H7 (cell line): ENCODE data around the gene ATP11B. TPM values are rescaled to one million over a fixed set of nuclear protein-coding genes. Genes with fewer than 3 reads are reported as not detected.
"Not testable (repeated sequence)": the region's sequence is repeated elsewhere in the genome, so short reads cannot be mapped to it uniquely, and the experiment has no call there.

ENCODE experiments used
- DNase-seq: peaks from one replicate; pipeline ENCODE4 v3.0.0; 2012
- H3K27me3 ChIP-seq: 2 replicates; pipeline ENCODE4 v1.6.0; 2011; ENCODE audit warnings: mild to moderate bottlenecking, low read length; ENCODE audit not compliant: control insufficient read depth, insufficient read depth
- H3K36me3 ChIP-seq: replicated peaks from 2 replicates; pipeline ENCODE4 v1.5.1; 2011; ENCODE audit warnings: low read length; ENCODE audit not compliant: control insufficient read depth, insufficient read depth
- H3K4me3 ChIP-seq: 2 replicates; pipeline ENCODE4 v1.5.1; 2011; ENCODE audit warnings: low read depth, mild to moderate bottlenecking, control low read depth, low read length, moderate library complexity; ENCODE audit not compliant: insufficient read depth
- total RNA-seq: library from RNA; depleted of rRNA; stranded (reverse); fragments of >200 nt; shearing (Covaris generic); gene quantifications from 2 replicates; pipeline ENCODE4 v1.2.3, GENCODE V29; 2014

The ATP11B gene
- total RNA-seq, 1 experiment from 2014 or later, result 14.2 TPM

GRCh38 chr3:182807061-182807460 is 13.8 kb downstream of the ATP11B start:
- H3K27me3 ChIP-seq, result no peaks in the 10 kb centered on the region
- DNase-seq, result no peak
- H3K4me3 ChIP-seq, result no peak overlapping the region
- H3K36me3 ChIP-seq, result no peaks in the 10 kb centered on the region

- Histone ChIP-seq H3K27me3 (no peaks in the 10 kb centered on the region), H3K4me3 (no peak overlapping the region), H3K36me3 (no peaks in the 10 kb centered on the region)
- no peak for DNase-seq
These were observed 14.9 kb downstream of the ATP11B start for GRCh38 chr3:182808041-182808770.

- Histone ChIP-seq H3K36me3 (no peaks in the 10 kb centered on the region), H3K4me3 (no peak overlapping the region), H3K27me3 (no peaks in the 10 kb centered on the region)
- DNase-seq, result no peak
These were observed 16.2 kb downstream of the ATP11B start for GRCh38 chr3:182809531-182809930.

DNA sequence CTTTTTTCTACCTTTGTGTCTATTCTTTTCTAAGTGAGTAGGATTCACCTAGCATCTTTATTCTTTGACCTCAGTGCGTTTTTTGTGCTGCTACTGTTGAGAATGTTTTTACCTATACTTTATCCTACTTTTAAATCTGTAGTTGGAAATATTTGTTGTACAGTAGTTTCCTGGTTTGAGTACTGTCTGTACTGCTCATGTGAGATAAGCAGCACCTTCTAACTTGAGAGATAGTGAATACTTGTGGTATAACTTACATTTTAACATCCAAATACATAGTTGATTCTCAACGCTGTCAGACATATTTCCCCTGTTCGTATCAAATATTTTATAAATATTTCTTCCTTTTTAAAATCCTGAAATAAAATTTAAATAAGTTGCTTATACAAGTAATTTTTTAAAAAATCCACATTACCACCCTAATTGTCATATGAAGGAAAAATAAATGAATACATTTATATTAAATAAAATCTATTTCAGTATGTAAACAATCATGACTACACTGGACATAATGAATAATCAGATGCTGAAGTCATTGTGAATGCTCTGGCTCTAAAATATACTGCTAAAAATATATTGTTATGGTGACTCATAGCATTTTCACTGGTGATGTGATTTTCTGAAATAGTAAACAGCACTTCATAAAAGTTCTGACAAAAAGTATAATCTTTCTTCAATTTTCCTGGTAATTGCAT is 17.4 kb downstream of the ATP11B start:
- H3K36me3 ChIP-seq, result no peaks in the 10 kb centered on the region
- DNase-seq, result no peak

DNA sequence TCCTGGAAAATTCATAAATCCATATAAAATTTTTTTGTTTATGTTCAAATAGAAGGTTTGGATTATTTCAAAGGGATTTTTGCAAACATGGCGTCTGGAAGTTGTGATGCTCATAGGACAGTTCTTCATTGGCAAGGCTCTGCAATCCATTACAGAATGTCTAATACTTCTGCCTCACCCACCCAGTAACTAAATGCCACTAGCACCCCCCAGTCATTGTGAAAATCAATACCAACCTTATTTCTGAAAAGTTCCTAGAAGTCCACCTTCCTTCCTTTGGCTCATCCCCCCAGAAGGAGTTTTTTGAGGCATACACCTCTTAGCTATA is 17.9 kb downstream of the ATP11B start:
- no peaks in the 10 kb centered on the region for H3K36me3 ChIP-seq
- no peaks in the 10 kb centered on the region for H3K27me3 ChIP-seq
- DNase-seq, result no peak
- H3K4me3 ChIP-seq, result no peak overlapping the region

More for the DNA sequence above, 17.4 kb downstream of the ATP11B start:
- Histone ChIP-seq H3K4me3 (no peak overlapping the region), H3K27me3 (no peaks in the 10 kb centered on the region)

- H3K27me3 ChIP-seq, result no peaks in the 10 kb centered on the region
- DNase-seq, result no peak
- H3K4me3 ChIP-seq, result no peak overlapping the region
- no peaks in the 10 kb centered on the region for H3K36me3 ChIP-seq
These were observed 18.8 kb downstream of the ATP11B start for GRCh38 chr3:182812123-182812522.

DNA sequence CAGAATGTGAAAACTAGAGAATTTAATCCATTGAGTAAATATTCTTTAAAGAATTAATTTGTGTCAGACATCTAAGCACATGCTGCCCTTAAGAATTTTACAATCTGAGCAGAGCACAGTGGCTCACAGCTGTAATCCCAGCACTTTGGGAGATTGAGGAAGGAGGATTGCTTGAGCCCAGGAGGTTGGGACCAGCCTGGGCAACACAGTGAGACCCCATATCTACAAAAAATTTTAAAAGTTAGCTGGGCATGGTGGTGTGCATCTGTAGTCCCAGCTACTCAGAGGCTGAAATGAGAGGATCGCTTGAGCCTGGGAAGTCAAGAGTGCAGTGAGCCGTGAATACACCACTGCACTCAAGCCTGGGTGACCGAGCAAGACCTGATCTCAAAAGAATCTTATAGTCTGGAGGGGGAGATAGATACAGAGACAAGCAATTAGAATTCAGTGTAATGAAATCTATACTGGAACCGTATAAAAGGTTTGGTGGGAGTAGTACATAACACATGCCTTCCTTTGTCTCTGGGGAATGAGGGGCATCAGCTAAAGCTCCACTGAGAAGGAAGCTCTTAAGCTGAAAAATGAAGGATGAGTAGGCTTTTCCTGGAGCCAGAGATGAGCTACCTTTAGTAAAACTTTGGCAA is 21.2 kb downstream of the ATP11B start:
- H3K36me3 ChIP-seq, result no peaks in the 10 kb centered on the region
- no peaks in the 10 kb centered on the region for H3K27me3 ChIP-seq
- DNase-seq, result no peak

GRCh38 chr3:182816181-182816580 is 22.9 kb downstream of the ATP11B start:
- Histone ChIP-seq H3K27me3 (no peaks in the 10 kb centered on the region), H3K36me3 (no peaks in the 10 kb centered on the region), H3K4me3 (no peak overlapping the region)
- DNase-seq, result no peak

More for the DNA sequence above, 21.2 kb downstream of the ATP11B start:
- no peak overlapping the region for H3K4me3 ChIP-seq

DNA sequence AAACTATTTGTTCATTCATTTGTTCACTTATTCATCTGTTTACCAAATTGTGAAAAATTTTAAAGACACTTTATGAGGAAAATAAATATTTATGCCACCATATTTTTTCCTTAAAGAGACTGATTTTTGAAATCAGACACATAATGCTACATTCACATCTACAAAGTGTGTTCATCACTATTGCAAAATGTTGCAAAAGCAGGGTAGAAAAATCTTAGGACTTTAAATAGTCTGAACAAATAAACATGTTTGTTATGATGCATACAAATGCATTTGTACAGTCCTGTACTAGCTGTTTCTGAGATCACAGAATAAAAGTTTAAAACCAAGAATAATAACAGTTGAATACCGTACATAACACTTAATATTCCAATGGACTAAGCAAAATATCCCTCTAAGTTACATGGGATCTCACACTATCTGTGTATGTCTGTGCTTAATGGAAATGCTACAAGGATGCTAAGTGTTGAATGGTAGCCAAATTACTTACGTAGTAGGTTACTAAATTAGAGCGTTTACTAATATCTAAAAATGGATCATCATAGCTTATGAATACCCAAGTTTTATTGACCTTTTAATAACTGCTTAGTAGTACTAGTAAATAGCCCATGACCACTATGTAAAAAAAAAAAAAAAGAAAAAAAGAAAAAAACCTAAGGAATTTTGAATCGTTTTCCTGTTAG is 25.1 kb downstream of the ATP11B start:
- Histone ChIP-seq H3K4me3 (peak overlapping the region; percentile 15), H3K27me3 (no peaks in the 10 kb centered on the region), H3K36me3 (no peaks in the 10 kb centered on the region)
- no peak for DNase-seq

- DNase-seq, result no peak
- H3K4me3 ChIP-seq, result no peak overlapping the region
- H3K36me3 ChIP-seq, result no peaks in the 10 kb centered on the region
These were observed 28.1 kb downstream of the ATP11B start for GRCh38 chr3:182821221-182821981.

DNA sequence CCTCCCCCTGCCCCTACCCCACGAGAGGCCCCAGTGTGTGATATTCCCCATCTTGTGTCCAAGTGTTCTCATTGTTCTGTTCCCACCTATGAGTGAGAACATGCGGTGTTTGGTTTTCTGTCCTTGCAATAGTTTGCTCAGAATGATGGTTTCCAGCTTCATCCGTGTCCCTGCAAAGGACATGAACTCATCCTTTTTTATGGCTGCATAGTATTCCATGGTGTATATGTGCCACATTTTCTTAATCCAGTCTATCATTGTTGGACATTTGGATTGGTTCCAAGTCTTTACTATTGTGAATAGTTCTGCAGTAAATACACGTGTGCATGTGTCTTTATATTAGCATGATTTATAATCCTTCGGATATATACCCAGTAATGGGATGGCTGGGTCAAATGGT is 29.0 kb downstream of the ATP11B start:
- H3K27me3 ChIP-seq, H3K36me3 ChIP-seq, H3K4me3 ChIP-seq, DNase-seq: not testable (repeated sequence)

More at GRCh38 chr3:182821221-182821981, 28.1 kb downstream of the ATP11B start:
- H3K27me3 ChIP-seq, result no peaks in the 10 kb centered on the region

DNA sequence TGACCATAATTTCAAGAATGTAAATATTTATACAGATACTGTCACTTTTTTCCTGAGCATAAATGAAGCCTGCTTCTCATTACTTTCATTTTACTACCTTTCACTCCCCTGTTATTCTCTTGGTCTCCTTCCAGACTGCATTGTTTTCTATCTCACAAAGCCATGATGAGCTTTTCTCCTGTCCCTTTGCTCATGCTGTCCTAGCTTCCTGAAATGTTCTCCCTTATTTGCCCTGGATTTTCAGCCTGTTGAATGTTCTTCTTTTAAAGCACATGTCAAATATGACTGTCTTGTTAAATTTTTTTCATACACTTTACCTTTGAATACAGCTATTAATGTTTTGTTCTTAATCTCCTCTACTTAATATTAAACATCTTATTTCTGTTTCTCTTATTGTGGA is 31.7 kb downstream of the ATP11B start:
- H3K36me3 ChIP-seq, result no peaks in the 10 kb centered on the region; the same call in 1 of the 2 replicates
- H3K27me3 ChIP-seq, result no peaks in the 10 kb centered on the region
- DNase-seq, result no peak
- no peak overlapping the region for H3K4me3 ChIP-seq

DNA sequence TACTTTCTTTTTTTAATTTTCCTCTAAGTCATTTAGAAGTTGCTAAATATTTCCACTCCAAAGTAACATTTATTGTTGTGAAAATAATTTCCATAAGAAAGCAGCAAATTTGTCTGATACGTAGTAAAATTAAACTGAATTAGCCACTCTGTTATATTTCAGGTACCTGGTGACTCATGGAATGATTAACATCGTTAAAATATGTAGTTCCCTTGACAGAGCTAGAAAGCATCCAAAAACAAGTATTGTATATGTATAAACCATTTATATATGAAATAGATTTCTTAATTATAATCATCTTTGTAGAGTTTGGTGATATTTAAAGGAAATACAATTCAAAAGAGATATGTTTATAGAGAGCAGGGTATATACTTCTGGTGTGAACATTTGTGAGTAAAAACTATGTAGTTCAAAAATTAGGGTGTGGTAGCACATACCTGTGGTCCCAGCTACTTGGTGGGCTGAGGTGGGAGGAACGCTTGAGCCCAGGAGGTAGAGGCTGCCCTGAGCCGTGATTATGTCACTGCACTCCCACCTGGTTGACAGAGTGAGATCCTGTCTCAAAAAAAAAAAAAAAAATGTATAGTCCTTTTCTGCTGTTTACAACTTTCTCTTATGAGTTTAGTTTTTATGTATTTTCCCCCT is 36.6 kb downstream of the ATP11B start:
- Histone ChIP-seq H3K27me3 (no peaks in the 10 kb centered on the region), H3K36me3 (no peaks in the 10 kb centered on the region; the same call in 1 of the 2 replicates), H3K4me3 (no peak overlapping the region)
- no peak for DNase-seq
